IMR-90 (cell line): Measurements from ENCODE around the gene PP2D1. TPM values are rescaled to one million over a fixed set of nuclear protein-coding genes. Genes with fewer than 3 reads are reported as not detected.
A peak's percentile ranks its signal among the peaks of the same experiment; 100 is the strongest.

ENCODE experiments used
- ATAC-seq: fragments of 200-7000 bp; cut with Tn5 transposase; 2 replicates; pipeline ENCODE4 v1.9.1; 2020; ENCODE audit warnings: low read depth, mild to moderate bottlenecking, moderate library complexity
- BruUV-seq: library from RNA; stranded (reverse); fragments of 400-500 nt; replicated peaks from 2 replicates; lab custom pipeline; 2021; lab: Mats Ljungman, UMichigan
- CTCF ChIA-PET: fragments of 300-600 bp; formaldehyde crosslinking; extraction: SDS; loops from one replicate; lab custom pipeline; 2021; ENCODE audit warnings: antibody characterized with exemption; lab: Yijun Ruan, JAX
- POLR2A ChIA-PET: fragments of 300-600 bp; sonication (Branson Sonifier 250); formaldehyde crosslinking; loops from one replicate; lab custom pipeline; 2022; ENCODE audit warnings: antibody characterized with exemption; ENCODE audit not compliant: unreplicated experiment; lab: Charles Lee
- DNase-seq: peaks from one replicate; pipeline ENCODE4 v3.0.0; 2013
- H2AFZ ChIP-seq: replicated peaks from 2 replicates; pipeline ENCODE3; 2013; ENCODE audit warnings: low read length, mild to moderate bottlenecking; ENCODE audit not compliant: poor library complexity
- H2AK5ac ChIP-seq: 2 replicates; pipeline ENCODE4 v1.6.1; 2013; ENCODE audit warnings: low read depth, low read length, inconsistent platforms
- H2AK9ac ChIP-seq: replicated peaks from 2 replicates; pipeline ENCODE3; 2013; ENCODE audit warnings: mild to moderate bottlenecking, low read depth, low read length, moderate library complexity; ENCODE audit not compliant: poor library complexity
- H2BK120ac ChIP-seq: 2 replicates; pipeline ENCODE4 v1.6.1; 2013; ENCODE audit warnings: low read depth, low read length, inconsistent platforms
- H2BK15ac ChIP-seq: 3 replicates; pipeline ENCODE4 v1.6.1; 2013; ENCODE audit warnings: low read depth, low read length, inconsistent platforms
- H2BK20ac ChIP-seq: 2 replicates; pipeline ENCODE4 v1.6.1; 2013; ENCODE audit warnings: low read depth, mild to moderate bottlenecking, inconsistent platforms, low read length, moderate library complexity
- H2BK5ac ChIP-seq: 2 replicates; pipeline ENCODE4 v1.6.1; 2013; ENCODE audit warnings: mild to moderate bottlenecking, low read depth, low read length, inconsistent platforms; ENCODE audit not compliant: poor library complexity, severe bottlenecking
- H3K14ac ChIP-seq: replicated peaks from 2 replicates; pipeline ENCODE4 v1.6.1; 2013; ENCODE audit warnings: low read depth, low read length, inconsistent platforms
- H3K18ac ChIP-seq: 2 replicates; pipeline ENCODE4 v1.6.1; 2013; ENCODE audit warnings: low read depth, low read length, control low read depth
- H3K23ac ChIP-seq: 2 replicates; pipeline ENCODE4 v1.6.1; 2013; ENCODE audit warnings: low read depth, low read length, inconsistent platforms
- H3K27ac ChIP-seq: 2 replicates; pipeline ENCODE4 v1.5.1; 2013; ENCODE audit warnings: mild to moderate bottlenecking, control low read depth, low read length; ENCODE audit not compliant: insufficient read depth
- H3K27me3 ChIP-seq: 2 replicates; pipeline ENCODE4 v1.6.1; 2013; ENCODE audit warnings: low read length; ENCODE audit not compliant: control insufficient read depth, insufficient read depth
- H3K36me3 ChIP-seq: 2 replicates; pipeline ENCODE4 v1.6.1; 2013; ENCODE audit warnings: low read length, mixed read lengths; ENCODE audit not compliant: control insufficient read depth, insufficient read depth
- H3K4ac ChIP-seq: 2 replicates; pipeline ENCODE4 v1.6.1; 2013; ENCODE audit warnings: low read depth, low read length, inconsistent platforms
- H3K4me1 ChIP-seq: 2 replicates; pipeline ENCODE4 v1.6.1; 2013; ENCODE audit warnings: low read length, mixed read lengths; ENCODE audit not compliant: control insufficient read depth, insufficient read depth
- H3K4me2 ChIP-seq: 2 replicates; pipeline ENCODE4 v1.6.1; 2013; ENCODE audit warnings: low read depth, mild to moderate bottlenecking, control low read depth, low read length, moderate library complexity
- H3K4me3 ChIP-seq: 2 replicates; pipeline ENCODE4 v1.5.1; 2013; ENCODE audit warnings: low read depth, mild to moderate bottlenecking, control low read depth, low read length, moderate library complexity; ENCODE audit not compliant: insufficient read depth
- H3K56ac ChIP-seq: 2 replicates; pipeline ENCODE4 v1.6.1; 2013; ENCODE audit warnings: low read length, inconsistent platforms; ENCODE audit not compliant: insufficient read depth; ENCODE audit errors: extremely low read depth
- H3K79me1 ChIP-seq, 2 experiments: 2 replicates each; pipeline ENCODE4 v1.6.1; 2013; ENCODE audit warnings: low read length in 2 of 2, inconsistent platforms in 1 of 2, low read depth in 1 of 2
- H3K9ac ChIP-seq: 2 replicates; pipeline ENCODE4 v1.6.1; 2013; ENCODE audit warnings: low read depth, low read length, control low read depth
- H3K9me1 ChIP-seq: 2 replicates; pipeline ENCODE4 v1.6.1; 2013; ENCODE audit warnings: low read length, inconsistent platforms; ENCODE audit not compliant: insufficient read depth
- H3K9me3 ChIP-seq: 2 replicates; pipeline ENCODE4 v1.6.1; 2013; ENCODE audit warnings: low read length; ENCODE audit not compliant: control insufficient read depth, insufficient read depth
- H4K20me1 ChIP-seq: 2 replicates; pipeline ENCODE4 v1.6.1; 2013; ENCODE audit warnings: low read length, inconsistent platforms; ENCODE audit not compliant: insufficient read depth
- H4K5ac ChIP-seq: 2 replicates; pipeline ENCODE4 v1.6.1; 2013; ENCODE audit warnings: mild to moderate bottlenecking, low read depth, low read length, control low read depth
- H4K8ac ChIP-seq, 2 experiments: 2 replicates each; pipeline ENCODE4 v1.6.1; 2013; ENCODE audit warnings: low read depth in 2 of 2, low read length in 2 of 2, control low read depth in 1 of 2, inconsistent platforms in 1 of 2
- H4K91ac ChIP-seq: 2 replicates; pipeline ENCODE4 v1.6.1; 2013; ENCODE audit warnings: low read depth, low read length, inconsistent platforms; ENCODE audit not compliant: insufficient read depth
- MAFK ChIP-seq: IDR thresholded peaks from 2 replicates; pipeline ENCODE4 v1.6.1; 2012; ENCODE audit warnings: low read depth, low read length, improper control_type of control experiment
- POLR2A ChIP-seq: IDR thresholded peaks from 2 replicates; pipeline ENCODE4 v1.6.1; 2012; ENCODE audit warnings: mild to moderate bottlenecking, low read depth, low read length
- WGBS, 2 experiments: methylation state at CpG; one replicate each; pipeline versions ENCODE4 v1.1.5 to v1.1.7; 2013; ENCODE audit warnings: missing lambda C conversion rate in 2 of 2; ENCODE audit not compliant: insufficient read length in 1 of 2; ENCODE audit errors: extremely low coverage in 2 of 2; 5-methylcytosine and 5-hydroxymethylcytosine counted together
- dilution Hi-C: fragments of 300-500 bp; cut with HindIII; formaldehyde crosslinking; loops from one replicate; pipeline ENCODE4 v1.14.3; 2018; ENCODE audit warnings: low sequenced_read_pairs; ENCODE audit not compliant: unreplicated experiment
- in situ Hi-C: fragments of 300-500 bp; cut with MboI; formaldehyde crosslinking; loops from 3 replicates; pipeline ENCODE4 v1.14.3; 2019; ENCODE audit warnings: low sequenced_read_pairs, inconsistent platforms, mixed read lengths
- intact Hi-C: fragments of 100-400 bp; cut with micrococcal nuclease; formaldehyde crosslinking; loops from 2 replicates; pipeline ENCODE4 v1.10.0; 2022
- polyA plus RNA-seq, 3 experiments: library from polyadenylated mRNA; depleted of rRNA; stranded (reverse); fragments of >200 nt; gene quantifications; 2 replicates each; pipeline ENCODE4 v1.2.3, GENCODE V29; 2012; ENCODE audit warnings: low replicate concordance in 1 of 3
- total RNA-seq: library from RNA; depleted of rRNA; stranded (reverse); fragments of >200 nt; gene quantifications from 2 replicates; pipeline ENCODE4 v1.2.3, GENCODE V29; 2012

PP2D1 gene
- total and polyA plus RNA-seq, 2 of the 4 experiments (the other 2 are of a cell fraction) = not detected

DNA sequence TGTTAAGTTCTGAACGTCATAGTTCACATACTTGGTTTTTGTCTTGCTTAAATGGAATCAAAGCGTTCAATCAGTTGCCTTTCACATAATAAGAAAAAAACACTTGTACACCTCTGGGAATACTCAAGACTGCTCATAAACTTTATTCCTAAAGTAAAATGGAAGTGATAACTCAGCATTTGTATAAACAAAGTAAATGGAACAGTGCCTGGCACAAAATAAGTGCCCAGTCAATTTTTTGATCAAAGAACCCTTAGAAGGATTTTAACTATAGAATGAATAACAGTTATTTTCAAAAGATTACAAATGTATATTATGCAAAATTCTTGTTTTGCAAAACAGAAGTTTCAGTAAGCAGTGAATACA is 63.9 kb downstream of the PP2D1 start:
- no peak overlapping the region for H2BK15ac ChIP-seq
- H3K27ac ChIP-seq = peak overlapping the region; percentile 88
- ATAC-seq = no peak
- peaks cover 5 to 20% of the 10 kb centered on the region in 2 experiments; a peak in 3 of 4 replicates for H3K79me1 ChIP-seq
- no peak overlapping the region for H4K91ac ChIP-seq
- no peak overlapping the region for H2AK5ac ChIP-seq
- peak overlapping the region; percentile 87; the same call in 1 of the 2 replicates for H3K4ac ChIP-seq
- ChIA-PET POLR2A (interaction anchor here (0.6 kb wide), 1 partner anchor 245 kb away, joined by 3 read pairs; no protein-coding TSS in a partner anchor), CTCF (no interaction called here)
- peaks cover 6% of the 10 kb centered on the region; the same call in 1 of the 2 replicates for H3K4me1 ChIP-seq
- H4K8ac ChIP-seq = peak overlapping the region in 1 of 2 experiments; percentile 79; a peak in 1 of 4 replicates
- H3K9me1 ChIP-seq = no peaks in the 10 kb centered on the region; the same call in 1 of the 2 replicates
- H3K23ac ChIP-seq = peak overlapping the region; percentile 36
- peak overlapping the region; percentile 95; the same call in 1 of the 2 replicates for H3K14ac ChIP-seq
- peaks cover 32% of the 10 kb centered on the region for H4K20me1 ChIP-seq
- H2AK9ac ChIP-seq = no peak overlapping the region
- H3K4me3 ChIP-seq = peak overlapping the region; percentile 95
- H2BK20ac ChIP-seq = no peak overlapping the region
- no peaks in the 10 kb centered on the region for H3K27me3 ChIP-seq
- H4K5ac ChIP-seq = peak overlapping the region; percentile 45; the same call in 1 of the 2 replicates
- no CpG with 5 or more reads among the region's 2 CpGs for WGBS, 2 experiments
- peaks cover 10% of the 10 kb centered on the region for H3K36me3 ChIP-seq
- no TSS peak for BruUV-seq
- peak overlapping the region; percentile 100 for H3K4me2 ChIP-seq
- peak overlapping the region; percentile 89 for H2BK5ac ChIP-seq
- intact Hi-C loops (loop anchor here (5.0 kb wide), 2 partner anchors 94 to 239 kb away; partner anchors contain the start of genes KAT2B and SGO1), in situ Hi-C loops (loop anchor here (10.0 kb wide), 1 partner anchor 237 kb away; the partner anchor contains the start of gene SGO1), dilution Hi-C loops (no loop called here)
- H3K9ac ChIP-seq = peak overlapping the region; percentile 87
- peak overlapping the region; percentile 33; the same call in 1 of the 2 replicates for H3K56ac ChIP-seq
- H2BK120ac ChIP-seq = no peak overlapping the region
- H2AFZ ChIP-seq = no peak overlapping the region
- peak overlapping the region; percentile 64; the same call in 1 of the 2 replicates for H3K18ac ChIP-seq
- no peaks in the 10 kb centered on the region for H3K9me3 ChIP-seq
- no peak for DNase-seq
- TF ChIP-seq MAFK (no peak), POLR2A (no peak)
